ENCODE data around the gene OTX2.

Gene OTX2

GRCh38 chr14:56770512-56770911 is 39.8 kb downstream of the OTX2 start:
- Histone ChIP-seq H3K9me3 (ENCODE audit: insufficient read depth, low read length) (no peaks in the 10 kb centered on the region), H3K9ac (ENCODE audit: insufficient read length, low read depth) (no peak overlapping the region), H3K27me3 (ENCODE audit: insufficient read depth, insufficient read length) (no peaks in the 10 kb centered on the region), H3K36me3 (ENCODE audit: insufficient read depth, insufficient read length, low read length) (no peaks in the 10 kb centered on the region), H3K4me3 (ENCODE audit: insufficient read length, low read depth) (no peak overlapping the region), H3K4me1 (ENCODE audit: insufficient read depth, insufficient read length) (no peaks in the 10 kb centered on the region)
- DNase-seq (ENCODE audit: low read depth, low spot score), result no peak
- no peak for TF ChIP-seq ZNF274 (IDR thresholded peaks at IDR 0.05; ENCODE audit: low read depth, low read length)
- no peak for TF ChIP-seq YY1 (IDR thresholded peaks at IDR 0.05; ENCODE audit: insufficient read depth, insufficient read length)

GRCh38 chr14:56760164-56760914 is 49.9 kb downstream of the OTX2 start:
- Histone ChIP-seq H3K9me3 (ENCODE audit: insufficient read depth, low read length) (no peaks in the 10 kb centered on the region), H3K4me3 (ENCODE audit: insufficient read length, low read depth) (no peak overlapping the region), H3K27me3 (ENCODE audit: insufficient read depth, insufficient read length) (no peaks in the 10 kb centered on the region), H3K9ac (ENCODE audit: insufficient read length, low read depth) (no peak overlapping the region), H3K4me1 (ENCODE audit: insufficient read depth, insufficient read length) (no peaks in the 10 kb centered on the region), H3K36me3 (ENCODE audit: insufficient read depth, insufficient read length, low read length) (no peaks in the 10 kb centered on the region)
- DNase-seq (ENCODE audit: low read depth, low spot score), result no peak
- no peak for TF ChIP-seq ZNF274 (IDR thresholded peaks at IDR 0.05; ENCODE audit: low read depth, low read length)

- Histone ChIP-seq H3K9ac (ENCODE audit: insufficient read length, low read depth) (no peak overlapping the region), H3K9me3 (ENCODE audit: insufficient read depth, low read length) (no peaks in the 10 kb centered on the region), H3K4me1 (ENCODE audit: insufficient read depth, insufficient read length) (no peaks in the 10 kb centered on the region), H3K36me3 (ENCODE audit: insufficient read depth, insufficient read length, low read length) (no peaks in the 10 kb centered on the region), H3K27me3 (ENCODE audit: insufficient read depth, insufficient read length) (no peaks in the 10 kb centered on the region), H3K4me3 (ENCODE audit: insufficient read length, low read depth) (no peak overlapping the region)
- TF ChIP-seq SUZ12 (IDR thresholded peaks at IDR 0.05; ENCODE audit: extremely low read depth, insufficient read depth, insufficient read length) (no peak), YY1 (IDR thresholded peaks at IDR 0.05; ENCODE audit: insufficient read depth, insufficient read length) (no peak), ZNF274 (IDR thresholded peaks at IDR 0.05; ENCODE audit: low read depth, low read length) (no peak)
- DNase-seq (ENCODE audit: low read depth, low spot score), result no peak
Measured at GRCh38 chr14:56759633-56760032, 50.6 kb downstream of the OTX2 start.

GRCh38 chr14:56759094-56759493 is 51.2 kb downstream of the OTX2 start:
- no peak overlapping the region for H3K4me3 ChIP-seq (ENCODE audit: insufficient read length, low read depth)
- no peaks in the 10 kb centered on the region for H3K4me1 ChIP-seq (ENCODE audit: insufficient read depth, insufficient read length)
- no peaks in the 10 kb centered on the region for H3K9me3 ChIP-seq (ENCODE audit: insufficient read depth, low read length)
- DNase-seq (ENCODE audit: low read depth, low spot score), result no peak
- no peak for TF ChIP-seq ZNF274 (IDR thresholded peaks at IDR 0.05; ENCODE audit: low read depth, low read length)
- no peak for TF ChIP-seq SUZ12 (IDR thresholded peaks at IDR 0.05; ENCODE audit: extremely low read depth, insufficient read depth, insufficient read length)
- TF ChIP-seq YY1 (IDR thresholded peaks at IDR 0.05; ENCODE audit: insufficient read depth, insufficient read length), result no peak
- H3K27me3 ChIP-seq (ENCODE audit: insufficient read depth, insufficient read length), result no peaks in the 10 kb centered on the region
- no peaks in the 10 kb centered on the region for H3K36me3 ChIP-seq (ENCODE audit: insufficient read depth, insufficient read length, low read length)
- no peak overlapping the region for H3K9ac ChIP-seq (ENCODE audit: insufficient read length, low read depth)

GRCh38 chr14:56754921-56755320 is 55.4 kb downstream of the OTX2 start:
- Histone ChIP-seq H3K4me1 (ENCODE audit: insufficient read depth, insufficient read length) (no peaks in the 10 kb centered on the region), H3K27me3 (ENCODE audit: insufficient read depth, insufficient read length) (no peaks in the 10 kb centered on the region), H3K9ac (ENCODE audit: insufficient read length, low read depth) (no peak overlapping the region), H3K4me3 (ENCODE audit: insufficient read length, low read depth) (no peak overlapping the region), H3K36me3 (ENCODE audit: insufficient read depth, insufficient read length, low read length) (no peaks in the 10 kb centered on the region), H3K9me3 (ENCODE audit: insufficient read depth, low read length) (no peaks in the 10 kb centered on the region)
- DNase-seq (ENCODE audit: low read depth, low spot score), result no peak
- TF ChIP-seq SUZ12 (IDR thresholded peaks at IDR 0.05; ENCODE audit: extremely low read depth, insufficient read depth, insufficient read length), result no peak
- no peak for TF ChIP-seq YY1 (IDR thresholded peaks at IDR 0.05; ENCODE audit: insufficient read depth, insufficient read length)
- TF ChIP-seq ZNF274 (IDR thresholded peaks at IDR 0.05; ENCODE audit: low read depth, low read length), result no peak

GRCh38 chr14:56753396-56753795 is 56.9 kb downstream of the OTX2 start:
- DNase-seq (ENCODE audit: low read depth, low spot score), result no peak
- Histone ChIP-seq H3K9me3 (ENCODE audit: insufficient read depth, low read length) (no peaks in the 10 kb centered on the region), H3K27me3 (ENCODE audit: insufficient read depth, insufficient read length) (no peaks in the 10 kb centered on the region), H3K9ac (ENCODE audit: insufficient read length, low read depth) (no peak overlapping the region), H3K36me3 (ENCODE audit: insufficient read depth, insufficient read length, low read length) (no peaks in the 10 kb centered on the region), H3K4me1 (ENCODE audit: insufficient read depth, insufficient read length) (peaks cover 3% of the 10 kb centered on the region), H3K4me3 (ENCODE audit: insufficient read length, low read depth) (no peak overlapping the region)
- TF ChIP-seq YY1 (IDR thresholded peaks at IDR 0.05; ENCODE audit: insufficient read depth, insufficient read length), result no peak
- no peak for TF ChIP-seq ZNF274 (IDR thresholded peaks at IDR 0.05; ENCODE audit: low read depth, low read length)
- no peak for TF ChIP-seq SUZ12 (IDR thresholded peaks at IDR 0.05; ENCODE audit: extremely low read depth, insufficient read depth, insufficient read length)

GRCh38 chr14:56752428-56752827 is 57.9 kb downstream of the OTX2 start:
- Histone ChIP-seq H3K27me3 (ENCODE audit: insufficient read depth, insufficient read length) (no peaks in the 10 kb centered on the region), H3K4me3 (ENCODE audit: insufficient read length, low read depth) (no peak overlapping the region), H3K4me1 (ENCODE audit: insufficient read depth, insufficient read length) (peaks cover 3% of the 10 kb centered on the region), H3K9me3 (ENCODE audit: insufficient read depth, low read length) (no peaks in the 10 kb centered on the region), H3K36me3 (ENCODE audit: insufficient read depth, insufficient read length, low read length) (no peaks in the 10 kb centered on the region), H3K9ac (ENCODE audit: insufficient read length, low read depth) (no peak overlapping the region)
- TF ChIP-seq SUZ12 (IDR thresholded peaks at IDR 0.05; ENCODE audit: extremely low read depth, insufficient read depth, insufficient read length), result no peak
- TF ChIP-seq YY1 (IDR thresholded peaks at IDR 0.05; ENCODE audit: insufficient read depth, insufficient read length), result no peak
- TF ChIP-seq ZNF274 (IDR thresholded peaks at IDR 0.05; ENCODE audit: low read depth, low read length), result no peak
- DNase-seq (ENCODE audit: low read depth, low spot score), result no peak
